ENCODE data around the gene A2ML1. TPM values are rescaled to one million over a fixed set of nuclear protein-coding genes. Genes with fewer than 3 reads are reported as not detected.
"Not testable (repeated sequence)": the region's sequence is repeated elsewhere in the genome, so short reads cannot be mapped to it uniquely, and the experiment has no call there.

Gene A2ML1
- total RNA-seq, 1 donor from 2014 or later = 0.19 TPM

- TF ChIP-seq CTCF (IDR thresholded peaks at IDR 0.05; ENCODE audit: unreplicated experiment) = no peak
- Mint-ChIP-seq H3K9me3 (ENCODE audit: low read depth) (no peaks in the 10 kb centered on the region), H3K36me3 (ENCODE audit: insufficient read depth) (peaks cover 15% of the 10 kb centered on the region), H3K4me3 (ENCODE audit: low read depth) (no peak overlapping the region), H3K4me1 (ENCODE audit: low read depth) (no peaks in the 10 kb centered on the region), H3K27me3 (no peaks in the 10 kb centered on the region), H3K27ac (peak overlapping the region; percentile 36)
- DNase-seq (ENCODE audit: low spot score, unreplicated experiment) = no peak
These were observed 40.9 kb upstream of the A2ML1 start for GRCh38 chr12:8781381-8782127.

GRCh38 chr12:8784290-8784888 lies 38.0 kb upstream of the A2ML1 start:
- no peak for DNase-seq (ENCODE audit: low spot score, unreplicated experiment)
- no peak overlapping the region for H3K27ac Mint-ChIP-seq
- peaks cover 11% of the 10 kb centered on the region for H3K27me3 Mint-ChIP-seq
- H3K36me3 Mint-ChIP-seq (ENCODE audit: insufficient read depth) = peaks cover 5% of the 10 kb centered on the region
- no peak overlapping the region for H3K4me3 Mint-ChIP-seq (ENCODE audit: low read depth)
- H3K4me1 Mint-ChIP-seq (ENCODE audit: low read depth) = peaks cover 7% of the 10 kb centered on the region
- H3K9me3 Mint-ChIP-seq (ENCODE audit: low read depth) = no peaks in the 10 kb centered on the region
- TF ChIP-seq CTCF (IDR thresholded peaks at IDR 0.05; ENCODE audit: unreplicated experiment) = no peak

GRCh38 chr12:8785499-8785898 lies 36.9 kb upstream of the A2ML1 start:
- no peak for TF ChIP-seq CTCF (IDR thresholded peaks at IDR 0.05; ENCODE audit: unreplicated experiment)
- Mint-ChIP-seq H3K36me3 (ENCODE audit: insufficient read depth) (peaks cover 5% of the 10 kb centered on the region), H3K27me3 (peaks cover 19% of the 10 kb centered on the region), H3K27ac (no peak overlapping the region), H3K4me1 (ENCODE audit: low read depth) (peaks cover 7% of the 10 kb centered on the region), H3K4me3 (ENCODE audit: low read depth) (no peak overlapping the region), H3K9me3 (ENCODE audit: low read depth) (no peaks in the 10 kb centered on the region)
- DNase-seq (ENCODE audit: low spot score, unreplicated experiment) = no peak

- peaks cover 19% of the 10 kb centered on the region for H3K27me3 Mint-ChIP-seq
- not testable (repeated sequence) for H3K9me3 Mint-ChIP-seq (ENCODE audit: low read depth); H3K4me1 Mint-ChIP-seq (ENCODE audit: low read depth); H3K4me3 Mint-ChIP-seq (ENCODE audit: low read depth); H3K27ac Mint-ChIP-seq; DNase-seq (ENCODE audit: low spot score, unreplicated experiment); H3K36me3 Mint-ChIP-seq (ENCODE audit: insufficient read depth)
These were observed 35.2 kb upstream of the A2ML1 start for GRCh38 chr12:8787206-8787605.

- H3K9me3 Mint-ChIP-seq (ENCODE audit: low read depth); H3K4me1 Mint-ChIP-seq (ENCODE audit: low read depth); H3K36me3 Mint-ChIP-seq (ENCODE audit: insufficient read depth); DNase-seq (ENCODE audit: low spot score, unreplicated experiment): not testable (repeated sequence)
- H3K4me3 Mint-ChIP-seq (ENCODE audit: low read depth) = peak overlapping the region; percentile 74
- peaks cover 19% of the 10 kb centered on the region for H3K27me3 Mint-ChIP-seq
- peak overlapping the region; percentile 7 for H3K27ac Mint-ChIP-seq
These were observed 33.7 kb upstream of the A2ML1 start for GRCh38 chr12:8788706-8789105.

GRCh38 chr12:8789341-8790013 lies 32.9 kb upstream of the A2ML1 start:
- H3K27ac Mint-ChIP-seq; H3K9me3 Mint-ChIP-seq (ENCODE audit: low read depth); H3K4me1 Mint-ChIP-seq (ENCODE audit: low read depth); H3K36me3 Mint-ChIP-seq (ENCODE audit: insufficient read depth); DNase-seq (ENCODE audit: low spot score, unreplicated experiment): not testable (repeated sequence)
- Mint-ChIP-seq H3K27me3 (peaks cover 19% of the 10 kb centered on the region), H3K4me3 (ENCODE audit: low read depth) (peak overlapping the region; percentile 74)

- H3K4me3 Mint-ChIP-seq (ENCODE audit: low read depth); H3K27ac Mint-ChIP-seq; H3K9me3 Mint-ChIP-seq (ENCODE audit: low read depth); H3K4me1 Mint-ChIP-seq (ENCODE audit: low read depth); DNase-seq (ENCODE audit: low spot score, unreplicated experiment); H3K36me3 Mint-ChIP-seq (ENCODE audit: insufficient read depth): not testable (repeated sequence)
- H3K27me3 Mint-ChIP-seq = peaks cover 19% of the 10 kb centered on the region
These were observed 29.2 kb upstream of the A2ML1 start for GRCh38 chr12:8793226-8793625.

GRCh38 chr12:8794611-8795010 lies 27.8 kb upstream of the A2ML1 start:
- H3K9me3 Mint-ChIP-seq (ENCODE audit: low read depth); H3K27me3 Mint-ChIP-seq; H3K27ac Mint-ChIP-seq; H3K4me3 Mint-ChIP-seq (ENCODE audit: low read depth); H3K36me3 Mint-ChIP-seq (ENCODE audit: insufficient read depth); DNase-seq (ENCODE audit: low spot score, unreplicated experiment); H3K4me1 Mint-ChIP-seq (ENCODE audit: low read depth): not testable (repeated sequence)

All from progenitor cell of endocrine pancreas (in vitro differentiated cells).